Prostate gland (tissue), 2 donors: ENCODE measurements around the gene VPS16. TPM values are rescaled to one million over a fixed set of nuclear protein-coding genes. Genes with fewer than 3 reads are reported as not detected.
"Not testable (repeated sequence)": the region's sequence is repeated elsewhere in the genome, so short reads cannot be mapped to it uniquely, and the experiment has no call there.

Source experiments
- DNase-seq: peaks from one replicate; pipeline ENCODE4 v3.0.0-alpha.2; 2019; ENCODE audit warnings: low spot score
- H3K27ac ChIP-seq, 2 donors: fragments of 200-600 bp; sonication (generic); 2 replicates each; pipeline ENCODE4 v1.5.1; 2017 to 2019
- H3K27me3 ChIP-seq: fragments of 200-600 bp; sonication (generic); replicated peaks from 2 replicates; pipeline ENCODE4 v1.5.1; 2019; ENCODE audit not compliant: insufficient read depth
- H3K36me3 ChIP-seq, 2 donors: fragments of 200-600 bp; sonication (generic); 1 replicate in 1 of 2; 2 replicates in 1 of 2; pipeline versions ENCODE4 v1.5.1 to v1.8.1; 2017 to 2019
- H3K4me1 ChIP-seq: fragments of 200-600 bp; sonication (generic); replicated peaks from 2 replicates; pipeline ENCODE4 v1.5.1; 2019
- H3K4me3 ChIP-seq, 2 donors: fragments of 200-600 bp; sonication (generic); 2 replicates each; pipeline ENCODE4 v1.5.1; 2017 to 2019
- H3K9me3 ChIP-seq: fragments of 200-600 bp; sonication (generic); 2 replicates; pipeline ENCODE4 v1.5.1; 2017
- CTCF ChIP-seq, 4 experiments: fragments of 200-600 bp in 2 of 4; fragments of 450-650 bp in 2 of 4; sonication (generic) in 2 of 4; IDR thresholded peaks; 1 replicate in 3 of 4; 2 replicates in 1 of 4; pipeline ENCODE4 v1.5.1; 2016 to 2019; ENCODE audit warnings: antibody characterized with exemption in 4 of 4, mild to moderate bottlenecking in 2 of 4, moderate library complexity in 2 of 4
- POLR2A ChIP-seq: fragments of 450-650 bp; IDR thresholded peaks from one replicate; pipeline ENCODE4 v1.6.1; 2016; ENCODE audit warnings: antibody characterized with exemption, mild to moderate bottlenecking
- POLR2AphosphoS5 ChIP-seq: sonication (generic); formaldehyde crosslinking; IDR thresholded peaks from one replicate; pipeline ENCODE4 v1.6.1; 2017; ENCODE audit warnings: antibody characterized with exemption
- WGBS: methylation state at CpG from one replicate; pipeline ENCODE4 v1.1.5; 2018; 5-methylcytosine and 5-hydroxymethylcytosine counted together
- intact Hi-C: fragments of 100-400 bp; cut with DNase I; formaldehyde crosslinking; loops from one replicate; pipeline ENCODE4 v1.14.2; 2022
- total RNA-seq, 2 donors: library from RNA; depleted of rRNA; stranded (reverse); fragments of >200 nt; gene quantifications; one replicate each; pipeline ENCODE4 v1.1.0, GENCODE V29; 2016

The VPS16 gene
- total RNA-seq, 2 donors from 2014 or later: 27.5 to 37.3 TPM

- 93% methylated on average over 3 of the region's 3 CpGs for WGBS
- no peak overlapping the region for H3K4me3 ChIP-seq
- no peaks in the 10 kb centered on the region for H3K9me3 ChIP-seq
- H3K27ac ChIP-seq: no peak overlapping the region
- no peak for TF ChIP-seq POLR2A
- TF ChIP-seq POLR2AphosphoS5: no peak
- no peak for TF ChIP-seq CTCF (IDR thresholded peaks at IDR 0.05)
- H3K4me1 ChIP-seq: no peaks in the 10 kb centered on the region
- no peak for DNase-seq
- H3K36me3 ChIP-seq: no peaks in the 10 kb centered on the region
- intact Hi-C loops: no loop called here
- H3K27me3 ChIP-seq: no peaks in the 10 kb centered on the region
Measured at GRCh38 chr20:2889797-2890196, 49.3 kb downstream of the VPS16 start.

- no peak for DNase-seq
- H3K27ac ChIP-seq: no peak overlapping the region
- whole genome bisulfite sequencing: 36% methylated on average over 2 of the region's 2 CpGs
- no peaks in the 10 kb centered on the region for H3K36me3 ChIP-seq
- intact Hi-C loops: no loop called here
- H3K9me3 ChIP-seq: no peaks in the 10 kb centered on the region
- no peak overlapping the region for H3K4me3 ChIP-seq
- no peak for TF ChIP-seq CTCF (IDR thresholded peaks at IDR 0.05)
- no peak for TF ChIP-seq POLR2A
- no peak for TF ChIP-seq POLR2AphosphoS5
- no peaks in the 10 kb centered on the region for H3K4me1 ChIP-seq
- no peaks in the 10 kb centered on the region for H3K27me3 ChIP-seq
Measured at GRCh38 chr20:2890742-2891141, 50.2 kb downstream of the VPS16 start.

- no peaks in the 10 kb centered on the region for H3K36me3 ChIP-seq
- no peaks in the 10 kb centered on the region for H3K27me3 ChIP-seq
- no peak for TF ChIP-seq POLR2A
- 78% methylated on average over 2 of the region's 2 CpGs for WGBS
- no peaks in the 10 kb centered on the region for H3K9me3 ChIP-seq
- no peak for DNase-seq
- no peak overlapping the region for H3K27ac ChIP-seq
- no peaks in the 10 kb centered on the region for H3K4me1 ChIP-seq
- H3K4me3 ChIP-seq: no peak overlapping the region
- intact Hi-C loops: no loop called here
Measured at GRCh38 chr20:2891343-2891742, 50.8 kb downstream of the VPS16 start.

GRCh38 chr20:2892376-2892775 is 51.8 kb downstream of the VPS16 start:
- no peak overlapping the region for H3K4me3 ChIP-seq
- no peak overlapping the region for H3K27ac ChIP-seq
- no peaks in the 10 kb centered on the region for H3K36me3 ChIP-seq
- no peaks in the 10 kb centered on the region for H3K27me3 ChIP-seq
- H3K9me3 ChIP-seq: no peaks in the 10 kb centered on the region
- no peaks in the 10 kb centered on the region for H3K4me1 ChIP-seq
- no peak for DNase-seq
- 95% methylated on average over 3 of the region's 3 CpGs for WGBS
- intact Hi-C loops: no loop called here
- no peak for TF ChIP-seq POLR2A
- TF ChIP-seq CTCF (IDR thresholded peaks at IDR 0.05): no peak
- no peak for TF ChIP-seq POLR2AphosphoS5

GRCh38 chr20:2894221-2894620 is 53.7 kb downstream of the VPS16 start:
- no peak for DNase-seq
- H3K27me3 ChIP-seq: no peaks in the 10 kb centered on the region
- H3K4me3 ChIP-seq: no peak overlapping the region
- intact Hi-C loops: no loop called here
- no peak overlapping the region for H3K27ac ChIP-seq
- TF ChIP-seq CTCF (IDR thresholded peaks at IDR 0.05) (no peak), POLR2A (no peak), POLR2AphosphoS5 (no peak)
- H3K9me3 ChIP-seq: no peaks in the 10 kb centered on the region
- no peaks in the 10 kb centered on the region for H3K4me1 ChIP-seq
- no peaks in the 10 kb centered on the region for H3K36me3 ChIP-seq
- 91% methylated on average over 2 of the region's 2 CpGs for WGBS

- DNase-seq, H3K4me1 ChIP-seq, H3K27ac ChIP-seq, H3K27me3 ChIP-seq, intact Hi-C loops, H3K9me3 ChIP-seq, H3K4me3 ChIP-seq, H3K36me3 ChIP-seq: not testable (repeated sequence)
- WGBS: 98% methylated on average over 3 of the region's 3 CpGs
Measured at GRCh38 chr20:2895154-2895553, 54.6 kb downstream of the VPS16 start.
